Retinal pigment epithelial cell (primary cell): Measurements from ENCODE around the gene TRIP10.

Source experiments
- DNase-seq: peaks from one replicate; pipeline ENCODE4 v3.0.0-alpha.2; 2010; ENCODE audit warnings: low read depth
- H3K4me3 ChIP-seq: 2 replicates; pipeline ENCODE4 v1.5.1; 2011; ENCODE audit warnings: mild to moderate bottlenecking, low read length, control low read depth, moderate library complexity
- TF ChIP-seq, protein P1 (sequence below): conservative IDR thresholded peaks from 2 replicates; pipeline ENCODE4 v1.5.1; 2011; ENCODE audit warnings: low read depth, low read length, control low read depth, inconsistent platforms

TRIP10 gene

DNA sequence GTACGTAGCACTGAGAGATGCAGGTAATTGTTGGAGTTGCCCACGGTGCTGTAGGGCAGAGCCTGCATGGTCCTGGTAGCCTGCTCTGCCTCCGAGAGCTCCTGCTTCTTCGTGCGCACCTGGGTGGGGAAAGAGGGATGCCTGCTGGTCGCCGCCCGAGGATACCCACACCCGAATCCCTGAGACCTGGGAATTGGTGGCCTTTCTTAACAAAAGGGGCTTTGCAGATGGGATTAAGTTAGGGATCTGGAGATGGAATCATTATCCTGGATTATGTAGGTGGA, 28.5 kb upstream of the TRIP10 start:
- TF ChIP-seq, protein P1, sequence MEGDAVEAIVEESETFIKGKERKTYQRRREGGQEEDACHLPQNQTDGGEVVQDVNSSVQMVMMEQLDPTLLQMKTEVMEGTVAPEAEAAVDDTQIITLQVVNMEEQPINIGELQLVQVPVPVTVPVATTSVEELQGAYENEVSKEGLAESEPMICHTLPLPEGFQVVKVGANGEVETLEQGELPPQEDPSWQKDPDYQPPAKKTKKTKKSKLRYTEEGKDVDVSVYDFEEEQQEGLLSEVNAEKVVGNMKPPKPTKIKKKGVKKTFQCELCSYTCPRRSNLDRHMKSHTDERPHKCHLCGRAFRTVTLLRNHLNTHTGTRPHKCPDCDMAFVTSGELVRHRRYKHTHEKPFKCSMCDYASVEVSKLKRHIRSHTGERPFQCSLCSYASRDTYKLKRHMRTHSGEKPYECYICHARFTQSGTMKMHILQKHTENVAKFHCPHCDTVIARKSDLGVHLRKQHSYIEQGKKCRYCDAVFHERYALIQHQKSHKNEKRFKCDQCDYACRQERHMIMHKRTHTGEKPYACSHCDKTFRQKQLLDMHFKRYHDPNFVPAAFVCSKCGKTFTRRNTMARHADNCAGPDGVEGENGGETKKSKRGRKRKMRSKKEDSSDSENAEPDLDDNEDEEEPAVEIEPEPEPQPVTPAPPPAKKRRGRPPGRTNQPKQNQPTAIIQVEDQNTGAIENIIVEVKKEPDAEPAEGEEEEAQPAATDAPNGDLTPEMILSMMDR = no peak
- H3K4me3 ChIP-seq = no peak overlapping the region
- DNase-seq = no peak

GRCh38 chr19:6711605-6712004, 27.9 kb upstream of the TRIP10 start:
- no peak for DNase-seq
- no peak overlapping the region for H3K4me3 ChIP-seq
- TF ChIP-seq, protein P1 = no peak

DNA sequence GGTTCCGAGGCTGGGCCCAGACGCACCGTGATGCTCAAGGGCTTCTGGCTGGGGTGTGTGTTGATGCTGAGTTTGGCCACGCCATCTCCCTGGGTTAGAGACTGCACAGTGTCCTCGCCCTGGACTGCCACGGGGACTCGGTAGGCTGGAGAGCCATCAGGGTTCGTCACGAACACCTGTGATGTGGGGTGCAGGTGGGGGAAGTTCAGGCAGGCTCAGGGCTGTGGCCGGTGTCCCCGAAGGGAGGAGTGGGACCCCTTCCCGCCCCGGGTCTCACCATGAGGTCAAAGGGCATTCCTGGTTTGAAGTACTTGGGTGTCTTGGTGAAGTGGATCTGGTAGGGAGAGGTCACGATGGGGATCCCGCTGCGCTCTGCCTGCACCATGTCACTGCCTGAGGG, 27.2 kb upstream of the TRIP10 start:
- no peak overlapping the region for H3K4me3 ChIP-seq
- TF ChIP-seq, protein P1 = no peak
- no peak for DNase-seq

DNA sequence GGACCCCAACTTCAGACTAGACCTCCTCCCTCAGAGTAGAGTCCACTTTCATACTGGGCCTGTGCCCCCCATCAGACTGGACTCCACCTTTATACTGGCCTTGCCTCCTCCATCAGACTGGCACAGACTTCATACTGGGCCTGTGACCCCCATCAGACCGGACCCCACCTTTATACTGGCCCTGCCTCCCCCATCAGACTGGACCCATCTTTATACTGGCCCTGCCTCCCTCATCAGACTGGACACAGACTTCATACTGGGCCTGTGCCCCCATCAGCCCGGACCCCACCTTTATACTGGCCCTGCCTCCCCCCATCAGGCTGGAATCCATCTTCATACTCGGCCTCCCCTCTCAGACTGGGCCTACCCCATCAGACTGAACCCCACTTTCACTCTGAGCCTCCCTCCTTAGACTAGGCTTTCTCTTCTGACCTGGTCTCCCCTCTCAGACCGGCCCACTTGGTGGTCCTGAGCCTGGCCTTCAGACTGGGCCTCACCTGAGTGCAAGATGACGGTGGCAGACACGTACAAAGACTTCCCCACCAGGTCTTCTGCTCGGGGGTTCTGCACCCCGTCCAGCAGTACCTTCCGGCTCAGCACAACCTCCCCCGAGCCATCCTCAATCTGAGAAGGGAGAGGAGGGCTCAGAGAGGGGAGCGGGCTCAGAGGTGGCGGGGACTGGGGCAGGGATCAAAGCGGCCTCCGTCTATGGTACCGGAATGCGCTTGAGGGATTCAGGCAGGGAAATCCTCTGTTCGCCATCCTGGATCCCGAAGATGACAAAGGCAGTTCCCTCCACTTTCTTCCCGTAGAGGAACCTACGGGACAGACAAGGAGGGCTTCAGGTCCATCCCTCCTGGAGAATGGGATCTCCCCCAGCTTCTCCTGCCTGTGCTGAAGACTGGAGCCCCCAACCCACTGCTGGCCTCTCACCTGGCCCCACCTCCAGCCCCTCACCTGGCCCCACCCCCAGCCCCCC, 26.5 kb upstream of the TRIP10 start:
- H3K4me3 ChIP-seq = no peak overlapping the region
- DNase-seq = no peak
- TF ChIP-seq, protein P1 = no peak

- DNase-seq = no peak
- no peak overlapping the region for H3K4me3 ChIP-seq
- TF ChIP-seq, protein P1 = no peak
These were observed 25.4 kb upstream of the TRIP10 start for GRCh38 chr19:6713773-6714692.

- no peak overlapping the region for H3K4me3 ChIP-seq
- no peak for DNase-seq
- TF ChIP-seq, protein P1 = no peak
These were observed 24.5 kb upstream of the TRIP10 start for GRCh38 chr19:6714749-6715555.
